Measurements from ENCODE around the gene METTL13. TPM values are rescaled to one million over a fixed set of nuclear protein-coding genes. Genes with fewer than 3 reads are reported as not detected.

Gene METTL13
- total RNA-seq, 1 experiment from 2014 or later: 64.5 TPM

DNA sequence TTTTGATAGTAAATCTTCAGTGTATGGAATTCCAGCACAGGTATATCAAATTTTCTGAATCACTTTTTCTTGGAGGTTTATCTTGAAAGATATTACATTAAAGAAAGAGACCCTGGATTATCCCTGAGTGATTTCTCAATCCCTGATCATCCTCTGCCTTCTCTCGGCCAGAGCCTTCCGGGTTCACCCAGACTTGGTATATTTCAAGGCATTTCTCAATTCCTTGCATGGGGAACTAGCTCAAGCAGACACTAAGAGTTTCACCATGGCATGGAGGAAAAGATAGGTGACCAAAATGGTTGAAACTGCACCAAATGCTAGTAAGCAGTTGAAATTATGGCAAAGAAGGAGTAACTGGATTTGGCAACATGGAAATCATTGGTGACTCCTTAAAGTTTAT lies 45.3 kb upstream of the METTL13 start:
- Histone ChIP-seq H3K27me3 (ENCODE audit: insufficient read depth, low read length) (no peaks in the 10 kb centered on the region), H3K23ac (ENCODE audit: insufficient read length, low read depth, low read length) (no peak overlapping the region), H4K5ac (ENCODE audit: insufficient read length, low read depth, low read length) (no peak overlapping the region), H3K23me2 (ENCODE audit: insufficient read length, low read depth, low read length, poor library complexity, severe bottlenecking) (peaks cover 2% of the 10 kb centered on the region), H3K4ac (ENCODE audit: low read depth, low read length) (no peak overlapping the region), H3K18ac (ENCODE audit: insufficient read length, low read depth, low read length) (no peak overlapping the region), H4K91ac (ENCODE audit: insufficient read length, low read depth, low read length) (no peak overlapping the region), H2BK20ac (ENCODE audit: low read depth, low read length, poor library complexity, severe bottlenecking) (no peak overlapping the region), H2BK15ac (ENCODE audit: low read depth, low read length) (no peak overlapping the region), H2BK5ac (ENCODE audit: insufficient read length, low read length) (no peak overlapping the region), H3K4me2 (ENCODE audit: insufficient read depth, insufficient read length, low read length) (no peak overlapping the region), H2AK5ac (ENCODE audit: insufficient read length, low read length) (no peak overlapping the region), H3K79me1 (ENCODE audit: insufficient read depth, low read depth, low read length, poor library complexity, severe bottlenecking) (no peaks in the 10 kb centered on the region), H3K4me1 (ENCODE audit: insufficient read depth, low read length) (no peaks in the 10 kb centered on the region), H4K20me1 (ENCODE audit: control insufficient read depth, insufficient read depth, insufficient read length) (no peaks in the 10 kb centered on the region), H3K9ac (ENCODE audit: extremely low read depth, insufficient read length, low read length) (no peak overlapping the region), H3K14ac (ENCODE audit: insufficient read depth, low read length) (no peak overlapping the region), H3K27ac (ENCODE audit: insufficient read length, low read depth, low read length) (no peak overlapping the region), H2BK12ac (ENCODE audit: insufficient read length, low read depth, low read length) (no peak overlapping the region), H2AFZ (ENCODE audit: low read length) (no peak overlapping the region), H2BK120ac (ENCODE audit: low read depth, low read length, poor library complexity, severe bottlenecking) (no peak overlapping the region), H3K56ac (ENCODE audit: insufficient read length, low read depth, low read length) (no peak overlapping the region), H3K9me3 (ENCODE audit: control insufficient read depth, low read depth, low read length) (no peaks in the 10 kb centered on the region), H3K79me2 (ENCODE audit: insufficient read depth, low read length) (no peaks in the 10 kb centered on the region), H4K8ac (replicated peaks; ENCODE audit: insufficient read length, low read depth, low read length) (no peak overlapping the region), H3T11ph (ENCODE audit: low read length) (no peak overlapping the region)
- no peak for TF ChIP-seq CTCF (conservative IDR thresholded peaks at IDR 0.05)
- no peak overlapping the region for H3K27ac Mint-ChIP-seq
- H3K27me3 Mint-ChIP-seq (ENCODE audit: low read depth): no peaks in the 10 kb centered on the region
- H3K4me3 Mint-ChIP-seq: no peak overlapping the region
- no peak for DNase-seq
- peaks cover 7 to 16% of the 10 kb centered on the region in 2 experiments; a peak in 3 of 4 replicates for H3K4me1 Mint-ChIP-seq
- H3K36me3 Mint-ChIP-seq (ENCODE audit: insufficient read depth in 1 of 3, low read depth in 3 of 3): peaks cover 0 to 9% (median 0%) of the 10 kb centered on the region in 3 experiments; a peak in 2 of 7 replicates
- no peaks in the 10 kb centered on the region for H3K9me3 Mint-ChIP-seq
- no CpG with 5 or more reads among the region's 2 CpGs for WGBS (ENCODE audit: extremely low coverage, insufficient read length, low lambda C conversion rate)
